ENCODE results near the gene NRBP1.
A peak's percentile ranks its signal among the peaks of the same experiment; 100 is the strongest.
"Not testable (repeated sequence)": the region's sequence is repeated elsewhere in the genome, so short reads cannot be mapped to it uniquely, and the experiment has no call there.

NRBP1 gene

DNA sequence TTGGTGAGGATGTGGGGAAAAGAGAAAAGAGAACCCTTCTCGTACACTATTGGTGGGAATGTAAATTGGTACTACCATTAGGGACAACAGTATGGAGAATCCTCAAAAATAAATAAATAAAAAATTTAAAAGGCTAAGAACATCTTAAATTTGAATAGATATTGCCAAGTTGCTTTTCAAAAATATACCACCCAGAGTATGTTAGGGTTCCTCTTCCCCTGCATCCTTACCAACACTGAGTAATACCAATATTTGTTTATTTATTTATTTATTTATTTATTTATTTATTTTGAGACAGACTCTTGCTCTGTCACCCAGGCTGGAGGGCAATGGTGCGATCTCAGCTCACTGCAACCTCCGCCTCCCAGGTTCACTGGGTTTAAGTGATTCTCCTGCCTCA, 5.5 kb upstream of the NRBP1 start:
- no peak for DNase-seq

DNA sequence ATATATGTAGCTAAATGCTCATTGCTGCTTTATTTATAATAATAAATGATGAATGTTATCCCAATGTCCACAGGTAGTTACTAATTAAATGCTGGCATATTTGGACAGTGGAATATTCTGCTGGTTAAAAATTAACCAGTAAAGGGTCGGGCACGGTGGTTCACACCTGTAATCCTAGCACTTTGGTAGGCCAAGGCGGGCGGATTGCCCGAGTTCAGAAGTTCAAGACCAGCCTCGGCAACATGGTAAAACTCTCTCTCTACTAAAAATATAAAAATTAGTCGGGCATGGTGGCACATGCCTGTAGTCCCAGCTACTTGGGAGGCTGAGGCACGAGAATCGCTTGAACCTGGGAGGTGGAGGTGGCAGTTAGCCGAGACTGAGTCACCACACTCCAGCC, 3.4 kb upstream of the NRBP1 start:
- not testable (repeated sequence) for DNase-seq

DNA sequence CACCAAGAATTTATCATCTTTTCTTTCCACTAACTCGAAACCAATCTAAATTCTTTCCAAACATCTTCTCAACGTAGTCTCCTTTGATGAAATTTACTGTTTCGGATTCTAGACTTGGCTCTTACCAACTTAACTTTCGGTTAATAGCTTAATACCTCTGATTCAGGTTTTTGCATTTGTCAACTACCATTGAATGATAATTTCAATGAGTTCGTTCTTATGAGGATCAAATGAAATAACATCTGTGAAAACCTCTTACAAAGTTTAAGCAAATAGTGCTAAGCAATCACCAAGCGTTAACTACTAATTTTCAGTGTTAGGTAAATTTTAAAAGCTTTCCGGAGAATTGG, 593 bp upstream of the NRBP1 start:
- no peak for DNase-seq

DNA sequence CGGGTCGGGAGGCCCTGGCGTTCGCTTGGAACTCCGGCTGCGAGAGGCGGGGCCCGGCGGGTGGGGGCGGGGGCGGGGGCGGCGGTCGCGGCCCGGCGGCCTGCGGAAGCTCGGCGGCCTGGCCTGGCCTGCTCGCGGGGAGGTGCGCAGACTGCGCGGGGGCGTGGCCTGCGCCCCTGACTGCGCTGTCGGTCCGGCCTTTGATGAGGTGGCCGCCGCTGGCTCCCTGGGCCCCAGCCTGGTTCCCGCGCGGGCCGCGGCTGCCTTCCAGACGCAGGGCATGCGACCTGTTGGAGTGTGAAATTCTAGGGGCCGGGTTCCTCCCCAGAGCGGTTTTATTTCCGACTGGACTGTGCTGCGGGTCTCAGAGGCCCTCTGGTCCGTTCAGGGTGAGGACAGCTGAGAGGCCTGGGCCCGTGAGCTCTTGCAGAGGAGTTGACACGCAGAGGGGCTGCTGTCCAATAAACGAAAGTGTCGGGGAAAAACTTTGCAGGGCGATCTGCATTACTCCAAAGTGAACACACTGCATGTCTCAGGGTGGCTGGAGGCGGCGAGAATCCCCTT, 629 bp downstream of the NRBP1 start:
- DNase-seq: peak; percentile 81

DNA sequence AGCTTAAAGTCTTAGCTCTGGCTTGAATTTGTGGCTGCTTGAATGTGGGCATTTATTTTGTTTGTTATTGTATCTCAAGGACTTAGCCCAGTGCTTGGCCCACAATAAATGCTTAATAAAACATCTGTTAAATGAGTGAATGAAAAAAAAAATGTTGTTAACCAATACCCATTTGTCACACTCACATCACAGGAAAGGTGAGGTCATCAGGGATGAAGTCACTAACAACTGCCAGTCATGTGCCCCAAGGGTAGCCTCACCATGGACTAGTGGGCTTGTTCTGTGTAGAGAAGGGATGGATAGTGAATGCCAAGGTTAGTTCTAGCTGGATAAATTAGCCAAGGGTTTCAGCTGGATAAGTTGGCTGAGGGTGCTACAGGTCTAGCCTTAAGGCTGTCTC, 3.0 kb downstream of the NRBP1 start:
- DNase-seq: no peak

DNA sequence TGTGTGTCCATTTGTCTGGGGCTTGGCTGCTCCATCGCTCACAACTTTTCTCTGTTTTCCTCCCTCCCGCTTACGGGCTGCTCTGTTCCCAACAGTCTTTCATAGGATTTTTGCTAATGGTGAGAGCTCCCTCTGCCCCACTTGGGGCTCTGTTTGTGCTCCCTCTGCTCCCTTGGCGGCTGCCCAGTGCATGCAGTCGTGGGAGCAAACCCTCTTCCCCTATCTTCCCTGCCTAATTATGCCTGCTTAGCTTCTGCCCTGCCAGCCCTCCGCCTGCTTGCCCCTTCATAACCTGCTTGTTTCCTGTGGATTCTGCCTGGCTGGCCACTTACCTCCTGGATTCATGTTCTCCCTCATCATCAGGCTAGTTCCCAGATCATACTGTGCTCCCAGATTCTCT, 7.2 kb downstream of the NRBP1 start:
- no peak for DNase-seq

DNA sequence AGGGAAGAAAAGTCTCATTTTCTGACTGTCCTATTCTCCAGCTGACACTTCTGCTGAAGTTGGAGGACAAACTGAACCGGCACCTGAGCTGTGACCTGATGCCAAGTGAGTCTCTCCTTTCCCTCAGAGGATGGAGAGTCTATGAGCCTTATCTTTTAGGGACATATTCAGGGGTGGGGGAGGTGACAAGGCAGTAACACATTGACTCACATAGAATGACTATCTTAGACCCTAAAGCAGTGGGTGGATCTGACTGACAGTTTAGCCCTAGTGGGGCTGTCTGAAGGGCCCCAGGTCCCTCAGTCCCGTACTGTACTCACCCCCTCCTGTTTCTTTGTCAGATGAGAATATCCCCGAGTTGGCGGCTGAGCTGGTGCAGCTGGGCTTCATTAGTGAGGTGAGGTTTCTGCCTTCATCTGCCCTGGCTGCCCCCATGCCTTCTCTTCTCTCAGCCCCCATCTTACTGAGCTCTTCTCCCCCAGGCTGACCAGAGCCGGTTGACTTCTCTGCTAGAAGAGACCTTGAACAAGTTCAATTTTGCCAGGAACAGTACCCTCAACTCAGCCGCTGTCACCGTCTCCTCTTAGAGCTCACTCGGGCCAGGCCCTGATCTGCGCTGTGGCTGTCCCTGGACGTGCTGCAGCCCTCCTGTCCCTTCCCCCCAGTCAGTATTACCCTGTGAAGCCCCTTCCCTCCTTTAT, 12.9 kb downstream of the NRBP1 start:
- no peak for DNase-seq

DNA sequence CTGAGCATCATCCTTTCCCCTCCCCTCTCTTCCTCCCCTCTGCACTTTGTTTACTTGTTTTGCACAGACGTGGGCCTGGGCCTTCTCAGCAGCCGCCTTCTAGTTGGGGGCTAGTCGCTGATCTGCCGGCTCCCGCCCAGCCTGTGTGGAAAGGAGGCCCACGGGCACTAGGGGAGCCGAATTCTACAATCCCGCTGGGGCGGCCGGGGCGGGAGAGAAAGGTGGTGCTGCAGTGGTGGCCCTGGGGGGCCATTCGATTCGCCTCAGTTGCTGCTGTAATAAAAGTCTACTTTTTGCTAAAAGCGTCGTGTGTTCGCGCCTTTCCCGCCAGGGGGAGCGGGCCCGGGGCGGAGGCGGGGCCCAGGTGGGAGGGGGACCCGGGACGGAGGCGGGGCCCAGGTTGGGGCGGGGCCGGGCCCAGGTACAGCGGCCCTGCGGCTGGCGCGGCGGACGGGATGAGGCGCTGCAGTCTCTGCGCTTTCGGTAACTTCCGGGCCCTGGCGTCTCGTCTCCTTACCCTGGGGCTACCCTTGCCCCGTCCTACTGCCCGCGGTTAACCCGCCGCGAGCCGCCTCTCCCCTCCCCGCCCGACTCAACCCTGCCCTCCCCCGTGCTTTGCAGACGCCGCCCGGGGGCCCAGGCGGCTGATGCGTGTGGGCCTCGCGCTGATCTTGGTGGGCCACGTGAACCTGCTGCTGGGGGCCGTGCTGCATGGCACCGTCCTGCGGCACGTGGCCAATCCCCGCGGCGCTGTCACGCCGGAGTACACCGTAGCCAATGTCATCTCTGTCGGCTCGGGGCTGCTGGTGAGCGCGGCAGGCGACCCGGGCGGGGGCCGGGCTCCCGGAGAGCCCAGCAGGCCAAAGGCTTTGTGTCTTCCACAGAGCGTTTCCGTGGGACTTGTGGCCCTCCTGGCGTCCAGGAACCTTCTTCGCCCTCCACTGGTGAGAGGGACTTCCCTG, 13.8 kb downstream of the NRBP1 start, which contains the start of gene KRTCAP3:
Gene KRTCAP3, plus strand, starts transcription at position 424 of the 962 bp plus-strand sequence. Its CDS starts 32 bp downstream, at position 456.
- DNase-seq: peak; percentile 18

DNA sequence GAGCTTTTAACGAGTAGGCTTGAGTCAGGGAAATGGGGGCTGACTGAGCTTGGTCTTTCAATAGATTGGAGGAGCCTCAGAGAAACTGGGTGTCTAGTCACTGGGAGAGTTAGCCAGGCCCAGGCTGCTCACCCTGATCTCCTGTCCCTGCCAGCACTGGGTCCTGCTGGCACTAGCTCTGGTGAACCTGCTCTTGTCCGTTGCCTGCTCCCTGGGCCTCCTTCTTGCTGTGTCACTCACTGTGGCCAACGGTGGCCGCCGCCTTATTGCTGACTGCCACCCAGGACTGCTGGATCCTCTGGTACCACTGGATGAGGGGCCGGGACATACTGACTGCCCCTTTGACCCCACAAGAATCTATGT, 14.5 kb downstream of the NRBP1 start:
- no peak for DNase-seq

DNA sequence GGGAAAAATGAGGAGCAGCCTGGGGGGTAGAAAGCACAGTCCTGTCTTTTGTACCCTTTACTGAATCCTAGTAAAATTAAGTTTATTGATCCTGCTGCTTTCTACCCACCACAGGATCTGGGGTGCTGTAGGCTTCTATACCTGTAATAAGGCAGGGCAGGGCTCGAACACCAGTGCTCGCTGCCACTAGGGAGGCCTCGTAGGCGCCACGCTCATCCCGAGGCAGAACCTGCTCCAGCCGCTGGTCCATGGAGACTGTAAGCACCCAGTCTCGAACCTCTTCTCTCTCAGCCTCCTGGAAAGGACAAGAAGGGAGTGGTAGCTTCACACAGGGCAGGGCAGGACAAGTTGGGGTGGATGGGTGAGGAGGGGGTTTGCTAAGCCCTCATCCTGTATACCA, 16.7 kb downstream of the NRBP1 start:
- no peak for DNase-seq

DNA sequence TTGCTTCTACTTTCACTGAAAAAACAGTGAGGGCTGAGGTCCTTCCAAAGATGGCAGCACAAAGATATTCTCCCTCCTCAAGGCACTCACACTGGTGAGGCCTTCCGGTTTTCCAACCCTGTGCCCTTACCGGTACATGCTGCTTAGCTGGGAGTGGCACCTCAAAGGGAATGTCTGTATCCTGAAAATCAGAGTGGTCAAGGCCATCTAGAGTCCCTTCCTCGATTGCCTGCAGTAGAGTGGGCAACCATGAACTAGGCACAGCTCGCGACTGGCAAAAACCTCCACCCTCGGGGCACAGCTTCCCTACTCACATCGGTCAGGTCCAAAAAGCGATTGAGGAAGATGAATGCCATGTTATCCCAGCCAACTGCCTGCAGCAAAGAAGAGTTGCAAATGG, 17.2 kb downstream of the NRBP1 start:
- no peak for DNase-seq

DNA sequence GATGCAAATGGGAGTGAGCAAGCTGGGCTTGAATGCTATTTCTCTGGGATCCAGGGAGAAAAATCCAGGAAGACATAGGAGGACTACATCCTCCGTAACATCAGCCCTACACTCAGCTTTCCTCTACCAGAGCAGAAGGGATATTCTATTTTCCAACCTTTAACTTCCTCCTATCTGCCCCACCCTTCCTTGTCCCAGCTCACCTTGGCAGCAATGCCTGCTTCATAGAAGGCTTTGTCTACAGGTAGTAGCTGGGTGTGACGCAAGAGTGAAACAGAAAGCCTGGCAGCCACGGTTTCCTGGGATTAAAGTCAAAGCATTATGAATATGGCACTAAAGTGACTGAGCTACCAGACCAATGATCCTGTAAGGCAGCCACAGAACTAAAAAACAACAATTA, 17.6 kb downstream of the NRBP1 start:
- no peak for DNase-seq

DNA sequence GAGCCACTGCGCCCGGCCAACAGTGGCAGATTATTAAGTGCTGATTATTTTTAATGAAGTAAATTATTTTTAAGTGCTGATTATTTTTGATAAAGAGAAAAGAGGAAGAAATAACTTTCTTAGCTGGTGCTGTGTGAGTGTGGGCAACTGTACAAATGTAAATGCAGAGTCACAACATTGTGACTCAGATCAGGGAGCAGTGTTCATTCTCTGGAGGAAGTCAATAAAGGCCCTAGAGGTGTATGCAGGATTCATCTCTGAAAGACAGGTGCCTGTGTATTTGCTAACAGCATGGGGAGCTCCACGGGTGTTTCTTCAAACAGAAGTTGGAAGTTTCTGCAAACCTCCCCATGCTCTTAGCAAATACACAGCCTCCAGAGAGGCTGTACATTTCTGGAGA, 19.9 kb downstream of the NRBP1 start:
- no peak for DNase-seq

DNA sequence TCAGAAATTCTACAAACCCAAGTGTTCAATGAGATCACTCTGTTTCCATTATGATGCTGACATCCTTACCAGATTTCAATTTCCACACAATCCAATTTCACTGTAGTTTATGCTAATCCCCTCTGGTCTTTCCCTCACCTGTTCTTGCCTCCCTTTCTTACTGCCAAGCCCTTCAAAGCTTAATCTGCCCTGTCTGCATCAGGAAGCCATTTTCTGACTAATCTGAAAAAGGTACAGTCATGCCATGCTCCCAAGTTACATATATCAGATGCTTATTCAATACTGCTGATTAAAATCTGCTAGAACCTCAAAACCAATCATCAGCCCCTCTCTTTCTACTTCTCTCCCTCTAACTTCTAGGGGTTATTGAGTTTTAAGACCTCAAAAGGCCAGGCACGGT, 22.7 kb downstream of the NRBP1 start:
- no peak for DNase-seq

DNA sequence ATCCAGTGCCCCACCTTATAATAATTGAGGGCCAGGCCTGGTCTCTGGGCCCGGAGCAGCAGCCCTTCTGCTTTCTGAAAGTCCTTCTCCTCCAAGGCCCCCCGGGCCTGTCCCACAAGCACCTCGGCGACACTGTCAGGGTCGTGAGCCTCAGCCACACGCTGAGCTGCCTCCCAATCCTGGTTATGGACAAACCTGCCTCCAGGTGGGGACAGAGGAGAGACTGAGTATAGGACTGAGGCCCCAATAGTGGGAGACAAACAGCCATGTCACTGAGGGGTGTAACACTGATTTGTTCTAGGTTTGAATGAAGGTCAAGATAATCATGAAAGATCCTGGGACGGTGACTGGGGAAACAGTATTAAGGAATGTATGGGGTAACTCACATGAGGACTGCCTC, 25.5 kb downstream of the NRBP1 start:
- DNase-seq: no peak

DNA sequence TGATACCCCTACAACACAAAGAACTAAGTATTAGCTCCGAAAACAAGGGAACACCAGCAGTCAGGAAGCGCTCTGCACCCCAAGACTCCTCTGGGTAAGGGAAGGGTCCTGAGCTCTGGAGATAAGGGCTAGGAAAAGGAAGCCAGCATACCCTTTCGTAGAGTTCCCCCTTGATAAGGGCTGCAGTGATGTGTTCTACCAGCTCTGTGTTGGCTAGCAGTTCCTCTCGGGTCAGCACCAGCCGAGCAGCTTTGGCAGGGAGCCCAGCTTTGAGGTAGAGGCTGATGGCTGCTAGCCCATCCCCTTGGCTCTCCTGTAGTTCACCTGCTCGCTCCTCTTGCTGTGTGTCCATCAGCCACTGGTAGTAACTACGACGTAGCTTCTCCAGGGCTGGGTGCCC, 32.7 kb downstream of the NRBP1 start:
- no peak for DNase-seq

DNA sequence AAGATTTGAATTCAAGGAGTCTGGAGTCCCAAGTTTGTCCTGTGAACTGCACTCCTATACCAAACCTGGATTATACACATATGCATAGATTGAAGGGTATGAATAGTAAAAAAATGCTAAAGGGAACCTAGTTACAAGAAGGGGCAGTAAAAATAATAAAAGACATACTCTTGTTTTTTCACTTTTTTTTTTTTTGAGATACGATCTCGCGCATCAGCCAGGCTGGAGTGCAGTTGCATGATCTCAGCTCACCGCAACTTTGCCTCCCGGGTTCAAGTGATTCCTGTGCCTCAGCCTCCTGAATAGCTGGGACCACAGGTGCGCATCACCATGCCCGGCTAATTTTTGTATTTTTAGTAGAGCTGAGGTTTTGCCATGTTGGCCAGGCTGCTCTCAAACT, 36.0 kb downstream of the NRBP1 start:
- DNase-seq: no peak

DNA sequence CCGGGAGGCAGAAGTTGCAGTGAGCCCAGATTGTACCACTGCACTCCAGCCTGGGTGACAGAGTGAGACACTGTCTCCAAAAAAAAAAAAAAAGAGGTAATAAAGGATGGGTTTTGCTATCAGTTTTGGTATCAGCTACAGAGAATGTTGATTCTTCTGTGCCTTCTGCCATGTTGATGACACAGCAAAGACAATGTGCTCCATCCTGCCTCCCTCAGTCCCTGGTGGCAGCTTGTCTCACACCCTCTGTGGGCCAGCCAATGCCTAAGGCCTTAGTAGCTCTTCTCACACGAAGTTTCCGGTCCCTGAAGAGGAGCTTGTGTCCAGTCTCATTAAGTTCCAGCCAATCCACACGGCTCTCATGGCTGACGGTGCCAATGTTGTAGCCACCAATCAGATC, 43.5 kb downstream of the NRBP1 start:
- no peak for DNase-seq

DNA sequence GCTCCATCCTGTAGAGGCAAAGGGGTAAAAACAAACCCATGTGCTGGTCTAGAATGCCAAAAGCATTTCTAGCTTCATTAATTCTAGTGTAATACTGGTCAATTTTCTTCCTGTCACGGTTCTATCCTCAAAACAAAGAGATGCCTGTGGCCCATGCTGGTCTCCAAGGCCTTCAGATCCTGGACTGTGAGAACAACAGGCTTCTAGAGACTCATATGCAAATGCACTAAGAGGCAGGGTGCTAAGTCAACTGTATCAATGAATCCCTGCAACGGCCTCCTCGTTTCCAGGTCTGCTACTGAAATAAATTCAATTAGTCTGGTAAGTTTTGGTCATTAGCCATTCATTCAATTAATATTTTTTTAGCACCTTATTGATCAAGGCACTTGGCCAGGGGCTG, 57.1 kb downstream of the NRBP1 start:
- DNase-seq: no peak

DNA sequence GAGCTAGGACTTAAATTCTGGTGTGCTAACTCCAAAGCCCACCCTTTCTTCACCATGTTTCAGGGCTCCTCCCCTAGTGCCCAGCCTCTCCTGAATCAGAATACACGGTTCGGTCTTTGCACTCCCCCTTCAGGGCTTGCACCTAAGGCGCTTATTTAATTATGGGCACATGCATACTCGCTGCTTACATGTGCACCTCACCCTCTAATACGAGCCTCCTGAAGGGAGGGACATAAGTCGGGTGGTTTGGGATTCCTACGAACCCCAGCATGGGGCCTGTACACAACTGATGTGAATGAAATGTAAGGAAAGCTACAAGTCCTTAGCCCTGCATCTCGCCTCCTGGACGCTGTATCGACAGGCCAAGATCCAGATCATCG, 60.7 kb downstream of the NRBP1 start:
- DNase-seq: peak; percentile 30

DNA sequence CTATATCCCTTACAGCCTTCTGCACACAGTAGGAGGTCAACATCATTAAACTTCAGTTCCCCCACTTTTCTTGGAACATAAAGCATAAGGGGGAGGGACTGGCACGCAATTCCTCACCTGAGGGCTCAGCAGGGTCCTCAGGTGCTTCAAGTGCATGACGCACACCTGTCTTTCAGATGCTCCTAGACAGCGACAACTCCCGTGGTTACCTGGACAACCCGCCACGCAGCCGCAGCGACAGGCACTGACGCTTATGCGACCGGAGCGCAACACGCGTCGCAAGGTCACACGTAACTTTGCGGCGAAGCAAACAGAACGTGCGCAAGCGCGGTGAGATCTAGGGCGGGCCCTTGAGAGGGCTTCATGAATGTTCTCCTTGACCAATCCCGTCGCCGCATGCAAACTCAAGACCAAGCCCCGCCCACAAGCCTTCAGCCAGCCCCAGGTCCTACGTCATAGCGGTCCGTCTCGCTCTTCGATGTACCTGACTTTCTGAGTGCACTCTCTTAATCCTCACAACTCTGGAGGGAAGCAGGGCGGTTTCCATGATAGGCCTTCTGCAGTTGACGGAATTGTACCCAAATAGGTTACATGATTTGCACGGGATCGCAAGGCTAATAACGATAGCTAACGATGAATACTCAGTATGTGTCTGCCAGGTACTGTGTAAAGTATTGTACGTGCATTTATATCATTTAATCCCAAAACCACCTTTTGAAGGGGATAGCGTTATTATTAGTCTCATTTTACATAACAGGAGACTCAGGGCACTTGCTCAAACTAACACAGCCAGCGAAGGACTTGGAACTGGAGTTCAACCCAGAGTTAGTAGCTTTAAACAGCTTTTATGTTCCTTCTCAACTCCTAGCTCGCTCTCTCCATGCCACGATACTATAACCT, 61.3 kb downstream of the NRBP1 start, which contains the start of gene IFT172:
Gene IFT172, minus strand, starts transcription at position 246 of the 900 bp plus-strand sequence. Its CDS starts 90 bp downstream, at position 156.
- peak; percentile 100 for DNase-seq
